ENCODE data around the gene PPFIBP2.

PPFIBP2 gene

DNA sequence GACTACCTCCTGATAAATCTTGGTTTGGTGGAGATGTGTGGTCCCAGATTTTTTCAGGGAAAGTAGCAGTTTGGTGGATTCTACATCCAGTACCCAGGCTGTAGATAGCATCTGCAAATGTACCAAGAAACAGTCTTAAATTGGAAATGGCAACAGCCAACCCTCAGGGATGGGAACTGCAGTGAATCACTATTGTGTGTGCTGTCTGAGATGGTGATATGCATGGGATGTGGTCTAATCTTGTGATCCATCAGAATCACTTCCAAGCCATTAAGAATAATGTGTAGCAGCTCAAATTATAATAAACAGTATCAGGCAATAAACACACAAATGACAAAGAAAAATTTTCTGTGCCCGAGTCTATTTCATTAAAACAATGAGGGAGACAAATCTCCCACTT lies 25.1 kb upstream of the PPFIBP2 start:
- no peak for DNase-seq (ENCODE audit: low spot score)
- Histone ChIP-seq H3K4ac (ENCODE audit: low read length) (no peak overlapping the region), H3K9me3 (replicated peaks in 1 of 2; ENCODE audit: control insufficient read depth in 2 of 2, insufficient read depth in 1 of 2, low read depth in 1 of 2, low read length in 2 of 2) (no peaks in the 10 kb centered on the region), H2BK120ac (ENCODE audit: low read depth, low read length) (no peak overlapping the region), H2BK15ac (ENCODE audit: low read length) (no peak overlapping the region), H3K27ac (replicated peaks; ENCODE audit: low read length) (no peak overlapping the region), H3K36me3 (replicated peaks in 1 of 2; ENCODE audit: control insufficient read depth in 2 of 2, insufficient read depth in 2 of 2, low read length in 2 of 2) (no peaks in the 10 kb centered on the region), H3K79me1 (ENCODE audit: low read depth, low read length) (no peaks in the 10 kb centered on the region), H3K4me1 (ENCODE audit: control insufficient read depth in 2 of 2, insufficient read depth in 1 of 2, low read depth in 1 of 2, low read length in 2 of 2) (peaks cover 3 to 6% of the 10 kb centered on the region in 2 donors), H2AK5ac (ENCODE audit: low read depth, low read length) (no peak overlapping the region), H3K4me3 (ENCODE audit: low read length in 2 of 2) (no peak overlapping the region), H2AFZ (ENCODE audit: low read length) (no peak overlapping the region), H3K23ac (ENCODE audit: low read depth, low read length, poor library complexity) (no peak overlapping the region), H3K14ac (ENCODE audit: low read length) (no peak overlapping the region), H4K8ac (ENCODE audit: low read depth, low read length) (no peak overlapping the region), H2BK12ac (ENCODE audit: low read length) (no peak overlapping the region), H3K9ac (ENCODE audit: low read depth, low read length, poor library complexity) (no peak overlapping the region), H3K27me3 (ENCODE audit: control insufficient read depth in 3 of 3, insufficient read depth in 3 of 3, low read depth in 1 of 3, low read length in 3 of 3) (peaks cover 0 to 3% (median 0%) of the 10 kb centered on the region in 3 experiments), H4K91ac (ENCODE audit: low read depth, low read length, poor library complexity) (no peak overlapping the region), H3K4me2 (ENCODE audit: insufficient read depth, low read length, poor library complexity, severe bottlenecking) (no peak overlapping the region), H3K18ac (ENCODE audit: low read length) (no peak overlapping the region), H2BK5ac (ENCODE audit: low read length) (no peak overlapping the region)
- no CpG with 5 or more reads among the region's 1 CpG for WGBS, 2 donors (ENCODE audit: extremely low coverage in 2 of 2, insufficient read length in 2 of 2, insufficient replicate concordance in 1 of 2)

- Histone ChIP-seq H2BK15ac (ENCODE audit: low read length) (no peak overlapping the region), H3K23ac (ENCODE audit: low read depth, low read length, poor library complexity) (no peak overlapping the region), H3K4me1 (ENCODE audit: control insufficient read depth in 2 of 2, insufficient read depth in 1 of 2, low read depth in 1 of 2, low read length in 2 of 2) (peaks cover 3 to 6% of the 10 kb centered on the region in 2 donors), H3K9me3 (replicated peaks in 1 of 2; ENCODE audit: control insufficient read depth in 2 of 2, insufficient read depth in 1 of 2, low read depth in 1 of 2, low read length in 2 of 2) (no peaks in the 10 kb centered on the region), H4K8ac (ENCODE audit: low read depth, low read length) (no peak overlapping the region), H3K36me3 (replicated peaks in 1 of 2; ENCODE audit: control insufficient read depth in 2 of 2, insufficient read depth in 2 of 2, low read length in 2 of 2) (no peaks in the 10 kb centered on the region), H3K79me1 (ENCODE audit: low read depth, low read length) (no peaks in the 10 kb centered on the region), H3K18ac (ENCODE audit: low read length) (no peak overlapping the region), H3K4me2 (ENCODE audit: insufficient read depth, low read length, poor library complexity, severe bottlenecking) (no peak overlapping the region), H3K14ac (ENCODE audit: low read length) (no peak overlapping the region), H3K4me3 (ENCODE audit: low read length in 2 of 2) (no peak overlapping the region), H2BK120ac (ENCODE audit: low read depth, low read length) (no peak overlapping the region), H2AK5ac (ENCODE audit: low read depth, low read length) (no peak overlapping the region), H2BK12ac (ENCODE audit: low read length) (no peak overlapping the region), H3K4ac (ENCODE audit: low read length) (no peak overlapping the region), H4K91ac (ENCODE audit: low read depth, low read length, poor library complexity) (no peak overlapping the region), H2AFZ (ENCODE audit: low read length) (no peak overlapping the region), H3K27me3 (ENCODE audit: control insufficient read depth in 3 of 3, insufficient read depth in 3 of 3, low read depth in 1 of 3, low read length in 3 of 3) (peaks cover 0 to 3% (median 0%) of the 10 kb centered on the region in 3 experiments), H3K27ac (replicated peaks; ENCODE audit: low read length) (no peak overlapping the region), H2BK5ac (ENCODE audit: low read length) (no peak overlapping the region), H3K9ac (ENCODE audit: low read depth, low read length, poor library complexity) (no peak overlapping the region)
- no CpG with 5 or more reads among the region's 2 CpGs for WGBS, 2 donors (ENCODE audit: extremely low coverage in 2 of 2, insufficient read length in 2 of 2, insufficient replicate concordance in 1 of 2)
- DNase-seq (ENCODE audit: low spot score), result no peak
Measured at GRCh38 chr11:7489376-7489775, 24.4 kb upstream of the PPFIBP2 start.

GRCh38 chr11:7490054-7490453 lies 23.7 kb upstream of the PPFIBP2 start:
- Histone ChIP-seq H2AK5ac (ENCODE audit: low read depth, low read length) (no peak overlapping the region), H3K18ac (ENCODE audit: low read length) (no peak overlapping the region), H2BK5ac (ENCODE audit: low read length) (no peak overlapping the region), H3K14ac (ENCODE audit: low read length) (no peak overlapping the region), H3K4ac (ENCODE audit: low read length) (no peak overlapping the region), H2BK15ac (ENCODE audit: low read length) (no peak overlapping the region), H4K91ac (ENCODE audit: low read depth, low read length, poor library complexity) (no peak overlapping the region), H3K79me1 (ENCODE audit: low read depth, low read length) (no peaks in the 10 kb centered on the region), H2AFZ (ENCODE audit: low read length) (no peak overlapping the region), H4K8ac (ENCODE audit: low read depth, low read length) (no peak overlapping the region), H3K4me1 (ENCODE audit: control insufficient read depth in 2 of 2, insufficient read depth in 1 of 2, low read depth in 1 of 2, low read length in 2 of 2) (peaks cover 3% of the 10 kb centered on the region in 2 donors), H3K36me3 (replicated peaks in 1 of 2; ENCODE audit: control insufficient read depth in 2 of 2, insufficient read depth in 2 of 2, low read length in 2 of 2) (no peaks in the 10 kb centered on the region), H2BK120ac (ENCODE audit: low read depth, low read length) (no peak overlapping the region), H3K27ac (replicated peaks; ENCODE audit: low read length) (no peak overlapping the region), H3K4me3 (ENCODE audit: low read length in 2 of 2) (no peak overlapping the region), H3K4me2 (ENCODE audit: insufficient read depth, low read length, poor library complexity, severe bottlenecking) (no peak overlapping the region), H3K23ac (ENCODE audit: low read depth, low read length, poor library complexity) (no peak overlapping the region), H2BK12ac (ENCODE audit: low read length) (no peak overlapping the region), H3K27me3 (ENCODE audit: control insufficient read depth in 3 of 3, insufficient read depth in 3 of 3, low read depth in 1 of 3, low read length in 3 of 3) (peaks cover 0 to 6% (median 0%) of the 10 kb centered on the region in 3 experiments), H3K9ac (ENCODE audit: low read depth, low read length, poor library complexity) (no peak overlapping the region), H3K9me3 (replicated peaks in 1 of 2; ENCODE audit: control insufficient read depth in 2 of 2, insufficient read depth in 1 of 2, low read depth in 1 of 2, low read length in 2 of 2) (no peaks in the 10 kb centered on the region)
- WGBS, 2 donors (ENCODE audit: extremely low coverage in 2 of 2, insufficient read length in 2 of 2, insufficient replicate concordance in 1 of 2), result no CpG with 5 or more reads among the region's 4 CpGs
- DNase-seq (ENCODE audit: low spot score), result no peak

DNA sequence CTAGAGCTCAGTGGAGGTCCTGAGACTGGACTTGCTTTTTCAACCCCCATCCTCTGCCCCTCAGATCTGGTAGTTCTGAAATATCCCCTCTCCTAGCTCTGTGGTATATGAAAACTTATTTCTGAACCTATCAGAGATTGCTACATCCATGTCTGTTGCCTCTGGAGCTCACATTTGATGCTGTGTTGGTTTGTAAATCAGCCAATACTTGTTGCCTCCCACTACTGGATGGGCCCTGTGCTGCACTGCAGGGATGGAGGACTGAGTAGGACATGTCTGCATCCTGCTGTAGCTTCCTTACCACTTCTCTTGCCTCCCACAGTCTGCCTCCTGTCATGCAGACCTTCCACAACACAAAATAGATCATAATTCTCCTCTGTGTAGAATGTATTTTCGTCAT lies 23.3 kb upstream of the PPFIBP2 start:
- no peak overlapping the region for H2BK12ac ChIP-seq (ENCODE audit: low read length)
- no peak overlapping the region for H2BK5ac ChIP-seq (ENCODE audit: low read length)
- no peak overlapping the region for H3K23ac ChIP-seq (ENCODE audit: low read depth, low read length, poor library complexity)
- no peaks in the 10 kb centered on the region for H3K79me1 ChIP-seq (ENCODE audit: low read depth, low read length)
- no peak for DNase-seq (ENCODE audit: low spot score)
- WGBS, 2 donors (ENCODE audit: extremely low coverage in 2 of 2, insufficient read length in 2 of 2, insufficient replicate concordance in 1 of 2), result 100% methylated on average over 1 of the region's 1 CpG; no CpG with 5 or more reads in 1 of the 2 donors
- no peak overlapping the region for H4K91ac ChIP-seq (ENCODE audit: low read depth, low read length, poor library complexity)
- H3K4me2 ChIP-seq (ENCODE audit: insufficient read depth, low read length, poor library complexity, severe bottlenecking), result no peak overlapping the region
- H3K27ac ChIP-seq (replicated peaks; ENCODE audit: low read length), result no peak overlapping the region
- no peak overlapping the region for H3K9ac ChIP-seq (ENCODE audit: low read depth, low read length, poor library complexity)
- H3K14ac ChIP-seq (ENCODE audit: low read length), result no peak overlapping the region
- H2BK15ac ChIP-seq (ENCODE audit: low read length), result no peak overlapping the region
- no peak overlapping the region for H4K8ac ChIP-seq (ENCODE audit: low read depth, low read length)
- no peak overlapping the region for H3K4ac ChIP-seq (ENCODE audit: low read length)
- no peak overlapping the region for H2BK120ac ChIP-seq (ENCODE audit: low read depth, low read length)
- peaks cover 0 to 6% (median 0%) of the 10 kb centered on the region in 3 experiments for H3K27me3 ChIP-seq (ENCODE audit: control insufficient read depth in 3 of 3, insufficient read depth in 3 of 3, low read depth in 1 of 3, low read length in 3 of 3)
- no peak overlapping the region for H2AK5ac ChIP-seq (ENCODE audit: low read depth, low read length)
- no peaks in the 10 kb centered on the region for H3K9me3 ChIP-seq (replicated peaks in 1 of 2; ENCODE audit: control insufficient read depth in 2 of 2, insufficient read depth in 1 of 2, low read depth in 1 of 2, low read length in 2 of 2)
- no peaks in the 10 kb centered on the region for H3K36me3 ChIP-seq (replicated peaks in 1 of 2; ENCODE audit: control insufficient read depth in 2 of 2, insufficient read depth in 2 of 2, low read length in 2 of 2)
- H3K4me1 ChIP-seq (ENCODE audit: control insufficient read depth in 2 of 2, insufficient read depth in 1 of 2, low read depth in 1 of 2, low read length in 2 of 2), result peaks cover under 1 to 3% of the 10 kb centered on the region in 2 donors
- no peak overlapping the region for H3K18ac ChIP-seq (ENCODE audit: low read length)
- H3K4me3 ChIP-seq (ENCODE audit: low read length in 2 of 2), result no peak overlapping the region
- H2AFZ ChIP-seq (ENCODE audit: low read length), result no peak overlapping the region

Data from neuronal stem cell (in vitro differentiated cells).